Heart left ventricle (tissue), 16 donors: ENCODE results near the gene NAIF1. TPM values are rescaled to one million over a fixed set of nuclear protein-coding genes. Genes with fewer than 3 reads are reported as not detected.

Experiments used
- ATAC-seq, 4 donors: fragments of 200-7000 bp; cut with Tn5 transposase; one replicate each; pipeline ENCODE4 v1.9.1; 2020 to 2022; ENCODE audit warnings: moderate library complexity in 4 of 4, mild to moderate bottlenecking in 3 of 4, moderate number of reproducible peaks in 1 of 4
- DNase-seq, 5 donors: peaks; one replicate each; pipeline ENCODE4 v3.0.0-alpha.2; 2020
- H3K27ac ChIP-seq, 12 donors: fragments of 200-600 bp; sonication (generic) in 4 of 12; one replicate each; pipeline versions ENCODE4 v1.5.0 to v1.8.0; 2016 to 2022; ENCODE audit warnings: mild to moderate bottlenecking in 2 of 12
- H3K27me3 ChIP-seq, 9 donors: fragments of 200-600 bp; sonication (generic) in 2 of 9; one replicate each; pipeline versions ENCODE4 v1.5.1 to v1.8.0; 2016 to 2022; ENCODE audit warnings: mild to moderate bottlenecking in 3 of 9
- H3K36me3 ChIP-seq, 9 donors: fragments of 200-600 bp; sonication (generic) in 2 of 9; one replicate each; pipeline versions ENCODE4 v1.5.0 to v1.8.0; 2018 to 2022; ENCODE audit warnings: mild to moderate bottlenecking in 2 of 9
- H3K4me1 ChIP-seq, 12 donors: fragments of 200-600 bp; sonication (generic) in 4 of 12; one replicate each; pipeline versions ENCODE4 v1.5.0 to v1.8.0; 2016 to 2022; ENCODE audit warnings: mild to moderate bottlenecking in 3 of 12
- H3K4me3 ChIP-seq, 12 donors: fragments of 200-600 bp; sonication (generic) in 4 of 12; one replicate each; pipeline versions ENCODE4 v1.5.0 to v1.8.0; 2017 to 2022; ENCODE audit warnings: mild to moderate bottlenecking in 9 of 12, moderate library complexity in 4 of 12
- H3K9me3 ChIP-seq, 12 donors: fragments of 200-600 bp; sonication (generic) in 4 of 12; one replicate each; pipeline versions ENCODE4 v1.5.0 to v1.8.0; 2016 to 2022; ENCODE audit warnings: mild to moderate bottlenecking in 1 of 12
- CTCF ChIP-seq, 12 donors: fragments of 200-600 bp; sonication (generic) in 4 of 12; IDR thresholded peaks; one replicate each; pipeline versions ENCODE4 v1.5.0 to v1.8.0; 2018 to 2022; ENCODE audit warnings: antibody characterized with exemption in 12 of 12, mild to moderate bottlenecking in 5 of 12
- POLR2A ChIP-seq, 2 donors: fragments of 450-650 bp; IDR thresholded peaks; one replicate each; pipeline ENCODE4 v1.6.1; 2017; ENCODE audit warnings: antibody characterized with exemption in 2 of 2, mild to moderate bottlenecking in 2 of 2, moderate library complexity in 2 of 2
- WGBS, 4 donors: extraction: QIAGEN DNeasy Blood & Tissue Kit in 2 of 4; methylation state at CpG; one replicate each; pipeline versions ENCODE4 v1.1.5 to v1.1.7; 2013 to 2018; 5-methylcytosine and 5-hydroxymethylcytosine counted together
- intact Hi-C, 10 donors: fragments of 100-400 bp; cut with DNase I; formaldehyde crosslinking; loops; one replicate each; pipeline versions ENCODE4 v1.11.1 to v1.14.2; 2022
- polyA plus RNA-seq, 2 donors: library from polyadenylated mRNA; stranded (reverse); fragments of 200-250 nt; gene quantifications; one replicate each; pipeline ENCODE4 v1.2.3, GENCODE V29; 2013
- total RNA-seq, 9 donors: library from RNA; depleted of rRNA in 2 of 9; stranded (reverse); fragments of >200 nt in 2 of 9; fragmentation: NEBNext Ultra II Directional in 3 of 9; extraction: Animal tissue kit (Norgen Biotek cat#: 25700) in 3 of 9; gene quantifications; one replicate each; pipeline versions ENCODE4 v1.1.0 to v1.2.4, GENCODE V29; 2016 to 2023
- donor health status: ischemic (EF 13 %, LVEDD 7.1; RV severe dilation, severe dysfunction).
- donor health status: healthy with polysubstance abuse.
- donor health status: DM: no; HTN: yes; CAD: no.
- donor health status: DM: no; HTN: no; CAD: no.
- donor health status: ischemic (EF 25% LVEDD 6.9; RV normal size, moderate dysfunction).
- donor health status: ischemic (EF 25% LVEDD 5.7; RV mildly dilated, moderate dysfunction).
- donor health status: healthy.
- donor health status: DM: yes; HTN: yes; CAD: no.
- donor health status: ischemic (EF 35%, LVEDD 5.7; RV mildly dilated, moderate dysfunction).
- donor health status: nonischemic (EF 11% LVEDD 7.7; RV severe dilation, severe dysfunction).
- donor health status: DM: yes; HTN: yes; CAD: no.
- donor health status: PGD.
- donor health status: ischemic (EF 29% LVEDD 5.4; RV normal size, mild dysfunction).
- donor health status: nonischemic (EF 23%, LVEDD 6.1; RV moderate dilation, normal function).

Gene NAIF1
- total and polyA plus RNA-seq, 11 donors, result 3.5 to 8.9 (median 6.5) TPM

DNA sequence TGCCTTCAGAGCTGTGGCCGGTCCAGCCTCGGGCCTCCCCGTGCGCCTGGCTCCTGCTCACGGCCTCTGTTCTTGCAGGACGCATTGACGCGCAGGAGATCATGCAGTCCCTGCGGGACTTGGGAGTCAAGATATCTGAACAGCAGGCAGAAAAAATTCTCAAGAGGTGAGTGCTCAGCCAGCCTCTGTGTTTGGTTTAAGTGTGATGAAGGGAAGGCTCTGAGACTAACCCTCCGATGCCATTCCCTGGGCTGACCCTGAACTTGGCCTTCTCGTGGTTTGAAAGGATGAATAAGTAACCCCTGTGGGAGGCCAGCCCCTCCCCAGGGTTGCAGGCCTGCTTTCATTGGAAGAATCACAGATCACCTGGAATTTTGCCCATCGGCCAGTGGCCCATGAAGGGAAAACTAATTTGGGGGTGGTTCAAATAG, 34.1 kb upstream of the NAIF1 start:
- no peak for TF ChIP-seq POLR2A (IDR thresholded peaks at IDR 0.05)
- TF ChIP-seq CTCF (IDR thresholded peaks at IDR 0.05), result no peak
- WGBS, 4 donors, result 71 to 83% (median 73%) methylated on average over 12 of the region's 12 CpGs
- Histone ChIP-seq H3K4me1 (peaks cover 12 to 77% (median 53%) of the 10 kb centered on the region in 12 donors), H3K27me3 (no peaks in the 10 kb centered on the region), H3K4me3 (peak overlapping the region in 2 of 12 donors; percentile 1 to 60), H3K9me3 (no peaks in the 10 kb centered on the region), H3K27ac (peak overlapping the region in 7 of 12 donors; percentile 31 to 95 (median 93)), H3K36me3 (peaks cover 0 to 58% (median 47%) of the 10 kb centered on the region in 9 donors)
- ATAC-seq, result no peak
- peak in 3 of 5 donors; percentile 17 to 26 (median 20) for DNase-seq
- intact Hi-C loops, result no loop called here

DNA sequence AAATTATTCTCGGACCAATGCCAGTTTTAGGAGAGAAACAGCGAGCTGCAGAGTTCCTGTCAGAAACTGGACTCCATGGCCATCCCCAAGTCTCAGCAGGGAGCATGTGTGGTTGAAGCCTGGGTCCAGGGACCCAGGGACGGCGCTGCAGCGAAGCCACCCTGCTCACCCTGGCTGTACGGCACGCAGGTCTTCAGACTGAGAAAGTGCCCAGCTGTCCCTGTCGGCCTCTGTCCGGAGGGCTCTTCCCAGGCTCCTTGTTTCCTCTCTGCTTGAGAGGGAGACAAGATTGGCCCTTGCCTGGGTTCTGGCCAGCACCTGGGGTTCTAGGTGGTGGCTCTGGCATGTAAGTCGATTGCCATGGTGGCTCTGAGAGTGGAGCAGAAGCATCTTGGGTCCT, 33.5 kb upstream of the NAIF1 start:
- H3K27ac ChIP-seq, result peak overlapping the region; percentile 56 to 95 (median 93)
- peak overlapping the region in 9 of 12 donors; percentile 9 to 67 (median 60) for H3K4me3 ChIP-seq
- peaks cover 0 to 51% (median 40%) of the 10 kb centered on the region in 9 donors for H3K36me3 ChIP-seq
- peaks cover 12 to 84% (median 53%) of the 10 kb centered on the region in 12 donors for H3K4me1 ChIP-seq
- peak in 2 of 5 donors; percentile 10 to 33 for DNase-seq
- intact Hi-C loops, result no loop called here
- TF ChIP-seq POLR2A (IDR thresholded peaks at IDR 0.05) (no peak), CTCF (IDR thresholded peaks at IDR 0.05) (no peak)
- H3K27me3 ChIP-seq, result no peaks in the 10 kb centered on the region
- no peak for ATAC-seq
- 74 to 95% (median 77%) methylated on average over 6 to 10 of the region's 10 CpGs for WGBS, 4 donors
- H3K9me3 ChIP-seq, result no peaks in the 10 kb centered on the region

DNA sequence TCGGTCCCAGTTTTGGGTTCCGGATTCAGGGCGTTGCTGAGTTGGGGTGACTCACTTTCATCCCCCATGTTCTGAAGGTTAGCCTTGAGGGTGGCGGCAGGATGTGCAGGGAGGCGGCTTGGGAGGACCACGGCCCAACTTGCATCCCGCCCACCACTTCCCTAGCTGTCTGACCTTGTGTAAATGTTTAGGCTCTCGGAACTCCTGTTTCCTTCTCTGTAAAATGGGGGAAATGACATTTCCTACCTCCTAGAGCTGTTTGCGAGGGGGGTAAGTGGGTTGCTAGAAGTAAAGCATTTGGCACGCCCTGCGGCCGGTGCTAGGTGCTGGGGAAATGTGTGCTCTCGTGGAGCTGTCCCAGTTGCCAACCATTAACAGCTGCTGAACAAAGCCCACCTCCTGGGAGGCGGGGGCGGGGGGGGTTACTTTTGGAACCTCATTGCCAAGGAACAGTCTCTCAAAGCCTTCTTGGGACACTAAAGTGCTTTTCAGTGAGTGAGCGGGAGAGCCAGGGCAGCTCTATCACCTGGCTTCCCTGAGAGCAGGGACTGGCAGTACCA, 32.9 kb upstream of the NAIF1 start:
- Histone ChIP-seq H3K27me3 (no peaks in the 10 kb centered on the region), H3K27ac (peak overlapping the region; percentile 85 to 96 (median 93)), H3K36me3 (peaks cover 0 to 45% (median 36%) of the 10 kb centered on the region in 9 donors), H3K4me1 (peaks cover 13 to 89% (median 56%) of the 10 kb centered on the region in 12 donors), H3K4me3 (peak overlapping the region in 9 of 12 donors; percentile 52 to 67 (median 60)), H3K9me3 (no peaks in the 10 kb centered on the region)
- ATAC-seq (peak in 3 of 4 donors; percentile 4 to 44 (median 5)), DNase-seq (peak in 4 of 5 donors; percentile 54 to 73 (median 61))
- WGBS, 4 donors, result 56 to 76% (median 66%) methylated on average over 12 to 16 of the region's 16 CpGs
- intact Hi-C loops, result loop anchor here in 1 of 10 donors (2.0 kb wide), 1 partner anchor 27 kb away; the partner anchor contains the start of gene PTGES2
- TF ChIP-seq CTCF (IDR thresholded peaks at IDR 0.05) (no peak), POLR2A (IDR thresholded peaks at IDR 0.05) (no peak)

DNA sequence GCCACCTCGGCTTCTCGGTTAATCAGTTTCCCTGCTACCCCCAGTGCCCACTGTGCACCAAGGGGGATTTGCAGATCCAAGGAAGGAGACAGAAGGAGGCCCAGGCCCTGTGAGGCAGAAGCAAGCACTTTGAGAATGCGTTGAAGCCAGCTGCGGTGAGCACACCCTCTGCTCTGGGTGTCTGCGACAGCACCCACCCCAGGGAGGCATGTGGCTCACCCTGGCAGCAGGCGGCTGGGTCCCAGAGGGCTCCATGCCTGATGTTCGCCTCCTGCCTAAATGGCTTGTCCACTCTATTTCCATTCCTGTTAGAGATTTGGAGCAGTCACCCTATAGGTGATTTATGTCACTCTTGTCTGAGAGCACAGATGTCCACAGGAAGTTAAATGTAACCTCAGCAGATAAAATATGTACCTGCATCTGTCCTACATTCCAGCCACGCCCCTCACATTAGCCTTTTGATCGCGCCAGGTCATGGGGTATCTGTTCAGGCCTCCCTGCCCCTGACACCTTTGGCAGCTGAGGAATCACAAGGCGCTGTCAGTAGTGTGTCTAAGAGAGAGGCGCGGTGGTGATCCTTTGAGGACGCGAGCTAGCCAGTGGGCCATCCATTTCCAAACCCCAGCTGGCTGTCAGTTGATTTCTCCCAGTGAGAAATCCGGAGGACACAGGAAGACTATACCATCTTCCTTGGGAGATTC, 32.3 kb upstream of the NAIF1 start:
- no peaks in the 10 kb centered on the region for H3K9me3 ChIP-seq
- peak overlapping the region; percentile 85 to 96 (median 93) for H3K27ac ChIP-seq
- 36 to 49% (median 44%) methylated on average over 15 to 16 of the region's 16 CpGs for WGBS, 4 donors
- H3K4me3 ChIP-seq, result peak overlapping the region; percentile 14 to 67 (median 56)
- intact Hi-C loops, result loop anchor here in 1 of 10 donors (2.0 kb wide), 1 partner anchor 27 kb away; the partner anchor contains the start of gene PTGES2
- DNase-seq (peak in 2 of 5 donors; percentile 30 to 61), ATAC-seq (peak in 1 of 4 donors; percentile 15)
- H3K36me3 ChIP-seq, result peaks cover 0 to 42% (median 33%) of the 10 kb centered on the region in 9 donors
- peaks cover 19 to 96% (median 62%) of the 10 kb centered on the region in 12 donors for H3K4me1 ChIP-seq
- no peaks in the 10 kb centered on the region for H3K27me3 ChIP-seq
- TF ChIP-seq POLR2A (IDR thresholded peaks at IDR 0.05), result no peak
- TF ChIP-seq CTCF (IDR thresholded peaks at IDR 0.05), result no peak
